HFF-Myc (cell line): ENCODE measurements around the gene AP3S1.
"Not testable (repeated sequence)": the region's sequence is repeated elsewhere in the genome, so short reads cannot be mapped to it uniquely, and the experiment has no call there.

ENCODE experiments used
- DNase-seq: peaks from one replicate; pipeline ENCODE4 v3.0.0-alpha.2; 2011; ENCODE audit warnings: low read depth; ENCODE audit errors: extremely low read depth
- H3K4me3 ChIP-seq: replicated peaks from 2 replicates; pipeline ENCODE4 v1.5.1; 2011; ENCODE audit warnings: low read depth, mild to moderate bottlenecking, control low read depth, low read length
- TF ChIP-seq, protein P1 (sequence below): IDR thresholded peaks from 2 replicates; pipeline ENCODE4 v1.5.1; 2012; ENCODE audit warnings: mild to moderate bottlenecking, low read depth, low read length, control low read depth; ENCODE audit errors: missing control alignments

The AP3S1 gene

DNA sequence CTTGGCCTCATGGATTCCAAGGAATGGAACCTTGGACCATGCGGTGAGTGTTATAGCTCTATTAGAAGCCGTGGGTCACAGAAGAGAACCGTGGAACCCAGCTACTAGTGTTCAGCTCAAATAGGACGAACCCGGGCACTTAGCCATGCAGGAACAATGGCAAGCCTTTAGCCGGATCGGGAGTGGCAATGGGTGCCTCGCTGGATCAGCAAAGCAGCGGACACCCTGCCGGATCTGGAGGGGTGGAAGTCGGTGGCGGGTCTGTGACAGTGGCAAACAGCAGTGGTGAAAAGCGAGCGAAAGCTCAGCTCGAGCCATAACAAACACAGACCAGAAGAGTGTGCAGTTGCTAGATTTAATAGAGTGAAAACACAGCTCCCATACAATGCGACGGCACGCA is 22.9 kb upstream of the AP3S1 start:
- H3K4me3 ChIP-seq: no peak overlapping the region
- DNase-seq: no peak
- TF ChIP-seq, protein P1, sequence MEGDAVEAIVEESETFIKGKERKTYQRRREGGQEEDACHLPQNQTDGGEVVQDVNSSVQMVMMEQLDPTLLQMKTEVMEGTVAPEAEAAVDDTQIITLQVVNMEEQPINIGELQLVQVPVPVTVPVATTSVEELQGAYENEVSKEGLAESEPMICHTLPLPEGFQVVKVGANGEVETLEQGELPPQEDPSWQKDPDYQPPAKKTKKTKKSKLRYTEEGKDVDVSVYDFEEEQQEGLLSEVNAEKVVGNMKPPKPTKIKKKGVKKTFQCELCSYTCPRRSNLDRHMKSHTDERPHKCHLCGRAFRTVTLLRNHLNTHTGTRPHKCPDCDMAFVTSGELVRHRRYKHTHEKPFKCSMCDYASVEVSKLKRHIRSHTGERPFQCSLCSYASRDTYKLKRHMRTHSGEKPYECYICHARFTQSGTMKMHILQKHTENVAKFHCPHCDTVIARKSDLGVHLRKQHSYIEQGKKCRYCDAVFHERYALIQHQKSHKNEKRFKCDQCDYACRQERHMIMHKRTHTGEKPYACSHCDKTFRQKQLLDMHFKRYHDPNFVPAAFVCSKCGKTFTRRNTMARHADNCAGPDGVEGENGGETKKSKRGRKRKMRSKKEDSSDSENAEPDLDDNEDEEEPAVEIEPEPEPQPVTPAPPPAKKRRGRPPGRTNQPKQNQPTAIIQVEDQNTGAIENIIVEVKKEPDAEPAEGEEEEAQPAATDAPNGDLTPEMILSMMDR: no peak

DNA sequence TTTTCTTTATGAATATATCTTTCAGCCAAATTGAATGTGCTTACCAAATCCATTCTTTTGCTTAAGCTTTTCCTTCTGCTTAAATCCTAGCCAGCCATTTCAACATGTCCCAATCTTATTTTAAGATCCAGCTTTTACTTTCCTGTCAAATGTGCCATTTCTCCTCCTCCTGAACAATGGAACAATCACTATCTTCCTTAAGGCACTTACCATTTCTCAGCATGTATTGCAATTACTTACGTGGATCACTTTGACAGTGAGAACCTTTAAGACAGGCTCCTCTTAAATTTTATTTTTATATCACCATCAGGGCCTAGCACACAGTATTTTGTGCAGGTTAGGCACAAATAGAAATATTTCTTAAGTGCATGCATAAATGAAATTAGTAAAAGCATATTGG is 20.9 kb upstream of the AP3S1 start:
- TF ChIP-seq, protein P1: no peak
- no peak for DNase-seq

DNA sequence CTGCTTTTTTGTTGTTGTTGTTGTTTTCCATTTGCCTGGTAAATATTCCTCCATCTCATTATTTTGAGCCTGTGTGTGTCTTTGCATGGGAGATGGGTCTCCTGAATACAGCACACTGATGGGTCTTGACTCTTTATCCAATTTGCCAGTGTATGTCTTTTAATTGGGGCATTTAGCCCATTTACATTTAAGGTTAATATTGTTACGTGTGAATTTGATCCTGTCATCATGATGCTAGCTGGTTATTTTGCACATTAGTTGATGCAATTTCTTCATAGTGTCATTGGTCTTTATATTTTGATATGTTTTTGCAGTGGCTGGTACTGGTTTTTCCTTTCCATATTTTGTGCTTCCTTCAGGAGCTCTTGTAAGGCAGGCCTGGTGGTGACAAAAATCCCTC is 16.8 kb upstream of the AP3S1 start:
- DNase-seq, H3K4me3 ChIP-seq: not testable (repeated sequence)

More for the DNA sequence above, 20.9 kb upstream of the AP3S1 start:
- no peak overlapping the region for H3K4me3 ChIP-seq

GRCh38 chr5:115825948-115826347 is 15.8 kb upstream of the AP3S1 start:
- DNase-seq: no peak
- TF ChIP-seq, protein P1: no peak
- no peak overlapping the region for H3K4me3 ChIP-seq

DNA sequence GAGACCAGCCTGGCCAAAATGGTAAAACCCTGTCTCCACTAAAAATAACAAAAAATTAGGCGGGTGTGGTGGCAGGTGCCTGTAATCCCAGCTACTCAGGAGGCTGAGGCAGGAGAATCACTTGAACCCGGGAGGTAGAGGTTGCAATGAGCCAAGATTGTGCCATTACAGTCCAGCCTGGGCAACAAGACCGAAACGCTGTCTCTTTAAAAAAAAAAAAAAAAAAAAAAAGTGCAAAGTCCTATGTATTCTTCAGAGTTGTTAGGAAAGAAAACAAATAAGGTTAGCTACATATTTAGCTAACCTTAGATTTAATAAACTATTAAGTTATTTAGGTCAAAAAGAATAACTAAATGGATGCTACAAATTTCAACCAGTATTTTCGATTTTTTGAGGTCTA is 11.8 kb upstream of the AP3S1 start:
- TF ChIP-seq, protein P1: no peak
- DNase-seq: no peak
- H3K4me3 ChIP-seq: no peak overlapping the region

DNA sequence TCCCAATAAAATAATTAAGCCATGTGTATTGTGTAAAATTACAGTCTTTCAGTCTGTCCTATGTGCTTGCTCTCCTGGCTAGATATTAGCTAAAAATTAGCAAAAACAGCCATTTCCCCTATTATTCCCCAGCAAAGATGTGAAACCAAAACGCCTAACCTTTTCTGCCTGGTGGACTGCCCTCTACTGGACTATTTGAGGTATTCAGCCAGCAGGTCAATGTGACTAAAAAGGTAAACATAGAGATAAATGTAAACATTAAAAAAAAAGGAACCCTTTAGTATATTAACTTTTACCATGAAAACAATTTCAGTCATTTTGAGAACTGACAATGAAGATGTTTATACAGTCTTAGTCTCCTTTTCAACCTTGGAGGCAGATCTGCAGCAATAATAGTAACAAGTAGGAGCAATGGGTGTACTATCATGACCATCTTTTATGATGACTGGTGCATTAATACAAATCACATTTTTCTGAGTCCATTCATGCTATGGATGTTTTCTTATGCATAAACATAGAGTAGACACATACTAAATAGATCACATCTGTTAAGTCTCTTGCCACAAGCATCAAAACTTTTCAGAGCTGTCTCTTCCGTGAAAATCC is 10.5 kb upstream of the AP3S1 start:
- no peak overlapping the region for H3K4me3 ChIP-seq
- TF ChIP-seq, protein P1: peak; percentile 84
- no peak for DNase-seq

GRCh38 chr5:115835481-115835880 is 6.3 kb upstream of the AP3S1 start:
- TF ChIP-seq, protein P1: no peak
- H3K4me3 ChIP-seq: no peak overlapping the region
- no peak for DNase-seq
